ENCODE data around the gene GADD45A. TPM values are rescaled to one million over a fixed set of nuclear protein-coding genes. Genes with fewer than 3 reads are reported as not detected.
A peak's percentile ranks its signal among the peaks of the same experiment; 100 is the strongest.

The GADD45A gene
- total and polyA plus RNA-seq, 9 of the 15 experiments (the other 6 are each of a cell fraction or from before 2014, with no cell fraction given): 21.3 to 156 (median 62.1) TPM

DNA sequence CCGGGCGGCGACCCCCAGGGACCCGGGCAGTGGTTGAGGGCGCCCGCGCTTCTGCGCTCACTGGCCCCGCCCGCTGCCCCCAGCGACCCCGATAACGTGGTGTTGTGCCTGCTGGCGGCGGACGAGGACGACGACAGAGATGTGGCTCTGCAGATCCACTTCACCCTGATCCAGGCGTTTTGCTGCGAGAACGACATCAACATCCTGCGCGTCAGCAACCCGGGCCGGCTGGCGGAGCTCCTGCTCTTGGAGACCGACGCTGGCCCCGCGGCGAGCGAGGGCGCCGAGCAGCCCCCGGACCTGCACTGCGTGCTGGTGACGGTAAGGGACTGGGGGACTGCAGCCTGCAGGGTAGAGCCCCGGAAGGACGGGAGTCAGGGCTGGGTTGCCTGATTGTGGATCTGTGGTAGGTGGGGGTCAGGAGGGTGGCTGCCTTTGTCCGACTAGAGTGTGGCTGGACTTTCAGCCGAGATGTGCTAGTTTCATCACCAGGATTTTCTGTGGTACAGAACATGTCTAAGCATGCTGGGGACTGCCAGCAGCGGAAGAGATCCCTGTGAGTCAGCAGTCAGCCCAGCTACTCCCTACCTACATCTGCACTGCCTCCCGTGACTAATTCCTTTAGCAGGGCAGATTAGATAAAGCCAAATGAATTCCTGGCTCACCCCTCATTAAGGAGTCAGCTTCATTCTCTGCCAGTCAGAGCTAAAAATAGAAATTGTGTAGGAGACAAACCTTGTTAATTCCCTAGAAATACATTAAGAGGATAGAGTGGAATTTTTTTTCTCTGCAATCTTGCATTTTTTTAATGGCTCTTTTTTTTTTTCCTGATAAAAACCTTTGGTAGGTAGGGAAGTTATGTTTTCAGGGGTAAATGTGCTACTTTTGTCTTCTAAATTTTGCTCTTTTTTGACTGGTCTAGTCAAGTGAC lies 1.5 kb downstream of the GADD45A start (continued):
- no peak for TF ChIP-seq MCM5 (IDR thresholded peaks at IDR 0.05; ENCODE audit: low read depth)
- TF ChIP-seq, protein P1, sequence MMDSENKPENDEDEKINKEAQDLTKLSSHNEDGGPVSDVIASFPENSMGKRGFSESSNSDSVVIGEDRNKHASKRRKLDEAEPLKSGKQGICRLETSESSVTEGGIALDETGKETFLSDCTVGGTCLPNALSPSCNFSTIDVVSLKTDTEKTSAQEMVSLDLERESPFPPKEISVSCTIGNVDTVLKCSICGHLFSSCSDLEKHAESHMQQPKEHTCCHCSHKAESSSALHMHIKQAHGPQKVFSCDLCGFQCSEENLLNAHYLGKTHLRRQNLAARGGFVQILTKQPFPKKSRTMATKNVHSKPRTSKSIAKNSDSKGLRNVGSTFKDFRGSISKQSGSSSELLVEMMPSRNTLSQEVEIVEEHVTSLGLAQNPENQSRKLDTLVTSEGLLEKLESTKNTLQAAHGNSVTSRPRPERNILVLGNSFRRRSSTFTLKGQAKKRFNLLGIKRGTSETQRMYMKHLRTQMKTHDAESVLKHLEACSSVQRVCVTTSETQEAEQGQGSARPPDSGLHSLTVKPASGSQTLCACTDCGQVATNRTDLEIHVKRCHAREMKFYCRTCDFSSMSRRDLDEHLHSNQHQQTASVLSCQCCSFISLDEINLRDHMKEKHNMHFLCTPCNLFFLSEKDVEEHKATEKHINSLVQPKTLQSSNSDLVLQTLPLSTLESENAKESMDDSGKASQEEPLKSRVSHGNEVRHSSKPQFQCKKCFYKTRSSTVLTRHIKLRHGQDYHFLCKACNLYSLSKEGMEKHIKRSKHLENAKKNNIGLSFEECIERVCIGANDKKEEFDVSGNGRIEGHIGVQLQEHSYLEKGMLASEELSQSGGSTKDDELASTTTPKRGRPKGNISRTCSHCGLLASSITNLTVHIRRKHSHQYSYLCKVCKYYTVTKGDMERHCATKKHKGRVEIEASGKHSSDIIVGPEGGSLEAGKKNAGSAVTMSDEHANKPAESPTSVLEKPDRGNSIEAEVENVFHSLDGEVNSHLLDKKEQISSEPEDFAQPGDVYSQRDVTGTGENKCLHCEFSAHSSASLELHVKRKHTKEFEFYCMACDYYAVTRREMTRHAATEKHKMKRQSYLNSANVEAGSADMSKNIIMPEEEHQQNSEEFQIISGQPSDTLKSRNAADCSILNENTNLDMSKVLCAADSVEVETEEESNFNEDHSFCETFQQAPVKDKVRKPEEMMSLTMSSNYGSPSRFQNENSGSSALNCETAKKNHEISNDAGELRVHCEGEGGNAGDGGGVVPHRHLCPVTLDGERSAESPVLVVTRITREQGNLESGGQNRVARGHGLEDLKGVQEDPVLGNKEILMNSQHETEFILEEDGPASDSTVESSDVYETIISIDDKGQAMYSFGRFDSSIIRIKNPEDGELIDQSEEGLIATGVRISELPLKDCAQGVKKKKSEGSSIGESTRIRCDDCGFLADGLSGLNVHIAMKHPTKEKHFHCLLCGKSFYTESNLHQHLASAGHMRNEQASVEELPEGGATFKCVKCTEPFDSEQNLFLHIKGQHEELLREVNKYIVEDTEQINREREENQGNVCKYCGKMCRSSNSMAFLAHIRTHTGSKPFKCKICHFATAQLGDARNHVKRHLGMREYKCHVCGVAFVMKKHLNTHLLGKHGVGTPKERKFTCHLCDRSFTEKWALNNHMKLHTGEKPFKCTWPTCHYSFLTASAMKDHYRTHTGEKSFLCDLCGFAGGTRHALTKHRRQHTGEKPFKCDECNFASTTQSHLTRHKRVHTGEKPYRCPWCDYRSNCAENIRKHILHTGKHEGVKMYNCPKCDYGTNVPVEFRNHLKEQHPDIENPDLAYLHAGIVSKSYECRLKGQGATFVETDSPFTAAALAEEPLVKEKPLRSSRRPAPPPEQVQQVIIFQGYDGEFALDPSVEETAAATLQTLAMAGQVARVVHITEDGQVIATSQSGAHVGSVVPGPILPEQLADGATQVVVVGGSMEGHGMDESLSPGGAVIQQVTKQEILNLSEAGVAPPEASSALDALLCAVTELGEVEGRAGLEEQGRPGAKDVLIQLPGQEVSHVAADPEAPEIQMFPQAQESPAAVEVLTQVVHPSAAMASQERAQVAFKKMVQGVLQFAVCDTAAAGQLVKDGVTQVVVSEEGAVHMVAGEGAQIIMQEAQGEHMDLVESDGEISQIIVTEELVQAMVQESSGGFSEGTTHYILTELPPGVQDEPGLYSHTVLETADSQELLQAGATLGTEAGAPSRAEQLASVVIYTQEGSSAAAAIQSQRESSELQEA (IDR thresholded peaks at IDR 0.05; ENCODE audit: low read depth): no peak
- no peak for TF ChIP-seq SIRT6 (IDR thresholded peaks at IDR 0.05; ENCODE audit: low read depth, low read length)
- TF ChIP-seq, protein P2, sequence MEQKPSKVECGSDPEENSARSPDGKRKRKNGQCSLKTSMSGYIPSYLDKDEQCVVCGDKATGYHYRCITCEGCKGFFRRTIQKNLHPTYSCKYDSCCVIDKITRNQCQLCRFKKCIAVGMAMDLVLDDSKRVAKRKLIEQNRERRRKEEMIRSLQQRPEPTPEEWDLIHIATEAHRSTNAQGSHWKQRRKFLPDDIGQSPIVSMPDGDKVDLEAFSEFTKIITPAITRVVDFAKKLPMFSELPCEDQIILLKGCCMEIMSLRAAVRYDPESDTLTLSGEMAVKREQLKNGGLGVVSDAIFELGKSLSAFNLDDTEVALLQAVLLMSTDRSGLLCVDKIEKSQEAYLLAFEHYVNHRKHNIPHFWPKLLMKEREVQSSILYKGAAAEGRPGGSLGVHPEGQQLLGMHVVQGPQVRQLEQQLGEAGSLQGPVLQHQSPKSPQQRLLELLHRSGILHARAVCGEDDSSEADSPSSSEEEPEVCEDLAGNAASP (IDR thresholded peaks at IDR 0.05): no peak
- no peak for TF ChIP-seq CREBBP (IDR thresholded peaks at IDR 0.05; ENCODE audit: low read depth, low read length)
- TF ChIP-seq NR4A1 (CRISPR knock-in tag; IDR thresholded peaks at IDR 0.05): no peak
- peak; percentile 85 for TF ChIP-seq NR4A1 (tag; IDR thresholded peaks at IDR 0.05)
- TF ChIP-seq, protein P3, sequence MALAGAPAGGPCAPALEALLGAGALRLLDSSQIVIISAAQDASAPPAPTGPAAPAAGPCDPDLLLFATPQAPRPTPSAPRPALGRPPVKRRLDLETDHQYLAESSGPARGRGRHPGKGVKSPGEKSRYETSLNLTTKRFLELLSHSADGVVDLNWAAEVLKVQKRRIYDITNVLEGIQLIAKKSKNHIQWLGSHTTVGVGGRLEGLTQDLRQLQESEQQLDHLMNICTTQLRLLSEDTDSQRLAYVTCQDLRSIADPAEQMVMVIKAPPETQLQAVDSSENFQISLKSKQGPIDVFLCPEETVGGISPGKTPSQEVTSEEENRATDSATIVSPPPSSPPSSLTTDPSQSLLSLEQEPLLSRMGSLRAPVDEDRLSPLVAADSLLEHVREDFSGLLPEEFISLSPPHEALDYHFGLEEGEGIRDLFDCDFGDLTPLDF (CRISPR knock-in tag; IDR thresholded peaks at IDR 0.05): 0 out of 2 replicates have a peak, but pooled peaks have one; percentile 51
- TF ChIP-seq PRPF4 (IDR thresholded peaks at IDR 0.05; ENCODE audit: insufficient read depth, low read depth, low read length, poor library complexity, severe bottlenecking): no peak
- TF ChIP-seq MEIS2 (IDR thresholded peaks at IDR 0.05; ENCODE audit: partially characterized antibody): peak; percentile 73
- TF ChIP-seq HCFC1 (IDR thresholded peaks at IDR 0.05; ENCODE audit: low read depth, low read length): 0 out of 2 replicates have a peak, but pooled peaks have one; percentile 5
- peak; percentile 85 for TF ChIP-seq CCNT2 (IDR thresholded peaks at IDR 0.05; ENCODE audit: borderline replicate concordance, extremely low read depth, insufficient read length, low read depth, low read length)
- TF ChIP-seq FOXJ3 (CRISPR knock-in tag; IDR thresholded peaks at IDR 0.05): no peak
- TF ChIP-seq TBP (optimal IDR thresholded peaks at IDR 0.05; ENCODE audit: low read depth, low read length): peak; percentile 59
- TF ChIP-seq MXI1 (IDR thresholded peaks at IDR 0.05; ENCODE audit: low read depth, low read length): peak; percentile 53; the same call in 1 of the 2 replicates
- TF ChIP-seq SNRNP70 (optimal IDR thresholded peaks at IDR 0.05; ENCODE audit: low read depth, low read length): no peak
